HG03159 (cell line): ENCODE measurements around the gene GLOD4.
"Not testable (repeated sequence)": the region's sequence is repeated elsewhere in the genome, so short reads cannot be mapped to it uniquely, and the experiment has no call there.

Source experiments
- ATAC-seq: cut with Tn5 transposase; IDR thresholded peaks from one replicate; pipeline ENCODE4 v1.9.1; 2021; ENCODE audit warnings: mild to moderate bottlenecking, moderate library complexity; ENCODE audit not compliant: unreplicated experiment

The GLOD4 gene

DNA sequence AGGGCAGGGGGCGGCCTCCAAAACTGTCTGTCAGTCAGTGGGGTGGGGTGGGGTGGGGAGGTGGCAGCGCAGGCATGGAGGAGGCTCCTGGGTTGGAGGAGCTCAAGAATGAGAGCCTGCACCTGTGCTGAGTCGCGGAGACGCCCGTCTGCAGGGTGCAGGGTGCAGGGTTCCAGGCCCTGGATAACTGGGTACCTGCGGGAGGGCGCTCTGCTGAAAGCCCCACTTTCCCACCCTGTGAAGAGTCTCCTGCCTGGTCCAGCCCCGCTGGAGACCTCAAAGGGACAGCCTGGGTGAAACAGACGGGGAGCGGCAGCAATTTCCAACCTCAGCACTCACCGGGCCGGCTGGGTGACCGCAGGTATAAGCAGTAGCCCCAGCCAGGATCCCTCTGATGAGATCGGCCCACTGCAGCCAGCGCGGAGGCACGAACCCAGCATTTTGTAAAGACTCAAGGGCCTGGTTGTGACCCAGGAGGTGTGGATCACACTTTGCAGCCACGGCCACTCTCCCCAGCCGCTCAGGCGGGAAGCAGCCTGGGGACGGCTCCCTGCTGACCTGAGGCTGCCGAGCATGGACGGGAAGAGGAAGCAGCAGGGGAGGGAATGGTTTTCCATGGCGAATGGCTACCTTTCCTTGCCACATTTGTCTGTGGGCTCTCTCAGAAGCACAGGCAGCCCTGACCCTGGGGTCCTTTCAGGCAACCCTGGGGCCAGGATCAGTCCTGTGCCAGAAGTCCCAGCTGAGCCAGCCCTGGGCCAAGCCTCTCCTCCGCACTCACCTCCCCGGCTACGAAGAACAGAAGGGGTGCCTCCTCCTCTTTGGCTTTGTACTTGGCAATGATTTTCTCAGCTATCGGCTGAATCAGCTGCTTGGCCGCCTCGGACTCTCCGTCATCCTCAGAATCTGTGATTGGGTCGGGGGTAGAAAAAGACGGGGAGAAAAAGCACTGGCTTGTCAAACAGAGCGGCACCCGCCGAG, 21.1 kb upstream of the GLOD4 start:
- ATAC-seq, result no peak

DNA sequence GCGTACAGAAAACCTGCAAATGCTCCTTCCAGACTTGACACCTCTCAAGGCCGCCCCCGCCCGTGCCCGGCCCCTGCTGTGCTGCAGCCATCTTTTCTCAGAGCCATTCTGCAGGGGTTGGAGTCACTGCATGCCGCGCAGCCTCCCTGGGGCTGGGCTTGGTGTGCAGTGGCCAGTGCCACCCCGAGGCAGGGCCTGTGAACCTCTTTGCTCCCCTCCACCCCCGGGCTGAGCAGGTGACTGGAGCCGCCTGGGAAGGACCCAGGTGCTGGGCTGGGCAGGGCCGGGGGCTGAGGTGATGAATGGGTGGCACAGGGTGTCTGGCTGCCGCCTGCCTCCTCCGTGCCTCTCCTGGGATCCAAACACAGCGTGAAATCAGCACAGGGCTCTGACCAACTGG, 20.4 kb upstream of the GLOD4 start:
- ATAC-seq, result no peak

DNA sequence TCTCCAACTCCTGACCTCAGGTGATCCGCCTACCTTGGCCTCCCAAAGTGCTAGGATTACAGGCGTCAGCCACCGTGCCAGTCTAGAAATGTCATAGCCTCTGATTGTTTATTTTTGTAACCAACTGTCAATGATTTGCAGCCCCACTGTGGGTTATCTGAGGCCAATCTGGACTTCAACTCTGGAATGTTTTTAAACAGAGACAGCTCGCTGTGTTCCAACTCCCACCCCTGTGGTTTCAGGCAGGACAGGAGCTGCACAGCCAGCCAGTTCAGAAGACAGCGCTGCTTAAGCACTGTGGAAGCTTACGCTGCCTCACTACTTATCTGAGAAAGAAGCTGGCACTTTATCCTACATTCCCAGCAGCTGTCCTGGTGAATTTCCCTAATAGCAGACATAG, 19.6 kb upstream of the GLOD4 start:
- no peak for ATAC-seq

DNA sequence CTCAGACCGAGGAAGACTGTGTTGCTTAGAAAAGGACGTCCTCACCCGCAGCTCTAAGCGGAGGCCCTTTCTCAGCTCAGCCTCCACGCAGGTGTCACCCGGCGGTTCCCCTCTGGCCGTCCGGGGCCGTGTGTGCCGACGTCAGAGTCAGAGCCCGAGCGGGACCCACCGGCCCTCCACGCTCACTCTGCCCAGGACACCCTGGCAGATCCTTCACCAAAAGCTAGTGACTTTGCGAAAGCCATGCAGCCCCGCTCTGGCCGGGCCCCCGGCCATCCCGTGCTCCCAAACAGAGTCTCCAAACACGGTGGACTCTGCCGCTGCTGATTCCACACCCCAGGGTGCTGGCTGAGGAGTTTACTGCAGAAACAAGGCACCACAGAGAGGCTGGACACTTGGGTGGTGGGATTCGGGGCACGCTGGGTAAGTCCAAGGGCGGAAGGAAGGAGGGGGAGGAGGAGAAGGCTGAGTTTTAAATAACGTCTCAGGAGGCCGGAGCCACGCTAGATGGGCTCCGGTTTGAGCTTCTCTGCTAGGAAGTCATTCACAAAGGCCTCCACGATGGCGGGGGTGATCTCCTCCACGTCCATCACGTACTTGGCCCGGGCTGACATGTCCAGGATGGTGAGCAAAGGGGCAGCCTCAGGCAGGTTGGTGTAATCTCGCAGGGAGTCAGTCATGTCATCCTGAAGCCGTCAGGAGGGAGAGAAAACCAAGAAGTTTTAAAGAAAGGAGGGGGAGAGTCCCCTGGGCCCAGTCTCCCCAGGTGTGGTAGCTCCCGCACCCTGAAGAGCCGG, 18.6 kb upstream of the GLOD4 start:
- no peak for ATAC-seq

DNA sequence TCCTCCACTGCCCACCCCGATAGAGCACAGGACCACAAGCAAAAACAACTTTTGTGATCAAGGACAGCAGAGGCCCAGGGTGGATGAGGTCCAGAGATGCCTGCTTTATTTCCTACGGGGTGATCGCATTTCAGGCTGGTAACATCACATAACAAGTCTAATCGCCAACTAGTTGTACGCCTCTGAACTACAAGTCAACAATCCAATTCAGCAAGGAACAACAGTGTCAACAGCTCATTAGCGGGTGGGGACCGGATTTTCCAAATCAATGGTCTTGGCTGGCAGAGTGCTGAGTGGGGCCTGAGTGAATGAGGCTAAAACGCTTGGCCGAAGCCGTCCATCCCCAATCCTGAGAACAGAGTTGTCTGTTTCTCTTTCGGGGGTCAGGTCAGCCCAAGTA, 17.2 kb upstream of the GLOD4 start:
- no peak for ATAC-seq

DNA sequence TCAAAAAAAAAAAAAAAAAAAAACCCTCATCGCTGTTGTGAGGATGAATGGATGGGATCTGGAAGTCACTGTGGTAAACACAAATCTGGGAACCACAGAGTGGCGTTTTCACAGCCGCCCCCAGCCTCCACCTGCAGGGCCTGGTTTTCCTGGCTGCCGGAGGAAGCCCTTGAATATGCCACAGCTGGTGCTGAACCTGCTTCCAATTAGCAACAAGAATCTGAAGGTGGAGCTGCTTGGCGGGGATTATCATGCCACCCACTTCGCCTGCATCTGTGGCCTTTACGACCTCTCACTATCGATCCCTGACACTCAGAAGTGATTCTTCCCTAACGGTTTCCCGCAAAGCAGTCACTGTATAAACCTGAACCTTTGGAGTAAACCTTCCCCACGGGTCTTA, 16.2 kb upstream of the GLOD4 start:
- no peak for ATAC-seq

DNA sequence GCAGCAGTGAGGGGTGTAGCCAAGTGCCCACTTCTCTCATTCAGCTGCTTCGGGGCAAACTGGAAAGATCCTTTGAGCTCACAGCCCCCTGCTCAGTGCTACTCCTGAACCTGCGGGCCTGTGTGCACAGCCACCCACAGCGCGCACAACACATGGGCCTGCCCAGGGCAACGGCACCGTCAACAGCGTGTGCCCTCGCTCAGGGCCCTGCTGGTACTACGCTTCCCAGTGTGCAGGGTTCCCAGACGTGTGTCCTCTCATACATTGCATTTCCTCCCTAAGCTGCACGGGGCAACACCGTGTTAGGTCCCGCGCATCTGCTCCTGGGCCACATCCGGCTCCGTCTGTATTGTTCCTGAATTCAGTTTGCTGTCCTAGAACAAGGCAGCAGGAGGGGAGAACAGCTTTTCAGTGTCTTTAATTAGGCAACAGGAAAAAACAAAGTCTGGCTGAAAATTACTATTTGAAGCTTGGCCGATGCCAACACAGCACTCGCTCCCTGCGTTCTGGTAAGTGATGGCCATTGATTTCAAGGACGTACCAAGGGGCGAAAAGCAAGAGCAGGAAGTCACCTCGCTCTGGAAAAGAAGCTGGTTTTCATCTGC, 15.3 kb upstream of the GLOD4 start:
- no peak for ATAC-seq

DNA sequence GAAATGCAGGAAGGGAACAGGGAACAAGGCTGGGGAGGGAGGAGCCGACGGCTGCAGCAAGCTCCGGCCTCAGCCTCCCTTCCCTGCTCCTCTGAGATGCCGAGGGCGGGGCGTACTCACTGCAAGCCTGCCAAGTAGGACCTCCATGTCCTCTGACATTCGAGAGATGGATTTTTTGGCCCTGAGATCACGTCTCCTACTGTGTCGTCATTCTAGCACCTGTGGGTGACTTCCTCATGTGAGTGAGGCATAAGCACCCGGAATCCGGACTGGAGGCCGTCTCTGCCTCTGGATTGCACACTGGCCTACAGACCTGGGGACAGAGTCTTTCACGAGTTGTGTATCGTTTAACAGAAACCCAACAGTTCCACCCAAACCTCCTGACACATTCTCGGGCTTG, 14.5 kb upstream of the GLOD4 start:
- ATAC-seq, result no peak

DNA sequence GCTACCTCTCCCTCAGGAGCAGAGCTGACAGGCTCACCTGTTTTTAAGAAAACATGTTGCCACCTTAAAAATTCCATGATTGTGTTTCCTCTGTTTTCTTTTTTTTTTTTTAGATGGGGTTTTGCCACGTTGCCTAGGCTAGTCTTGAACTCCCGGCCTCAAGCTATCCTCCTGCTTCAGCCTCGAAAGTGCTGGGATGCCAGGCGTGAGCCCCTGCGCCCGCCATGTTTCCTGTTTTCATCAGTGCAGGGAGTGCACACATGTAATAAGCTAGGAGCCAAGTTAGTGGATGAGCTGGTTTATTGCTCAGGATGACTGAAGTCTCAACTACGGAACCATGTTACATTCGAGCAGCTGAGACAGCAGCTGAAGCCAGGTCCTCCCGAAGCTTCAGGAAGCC, 13.6 kb upstream of the GLOD4 start:
- ATAC-seq, result no peak

DNA sequence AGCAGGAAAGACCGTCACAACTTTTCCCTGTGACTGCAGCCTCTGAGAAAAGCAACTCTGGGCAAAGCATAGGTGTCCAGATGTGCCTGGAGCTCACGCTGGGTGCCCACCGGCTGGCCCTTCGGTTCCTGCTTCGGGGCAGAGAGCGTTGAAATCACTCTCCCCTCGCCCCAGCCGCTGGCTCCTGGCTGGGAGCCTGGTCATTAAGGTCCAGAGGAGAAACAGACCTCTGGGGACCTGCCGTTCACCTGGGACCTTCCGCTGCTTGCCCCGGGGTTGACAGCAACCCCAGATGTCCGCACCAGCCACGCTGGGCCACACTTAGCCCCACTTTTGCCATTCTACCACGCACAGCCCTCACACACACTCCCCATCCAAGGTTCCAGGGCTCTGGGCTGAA, 13.2 kb upstream of the GLOD4 start:
- no peak for ATAC-seq

DNA sequence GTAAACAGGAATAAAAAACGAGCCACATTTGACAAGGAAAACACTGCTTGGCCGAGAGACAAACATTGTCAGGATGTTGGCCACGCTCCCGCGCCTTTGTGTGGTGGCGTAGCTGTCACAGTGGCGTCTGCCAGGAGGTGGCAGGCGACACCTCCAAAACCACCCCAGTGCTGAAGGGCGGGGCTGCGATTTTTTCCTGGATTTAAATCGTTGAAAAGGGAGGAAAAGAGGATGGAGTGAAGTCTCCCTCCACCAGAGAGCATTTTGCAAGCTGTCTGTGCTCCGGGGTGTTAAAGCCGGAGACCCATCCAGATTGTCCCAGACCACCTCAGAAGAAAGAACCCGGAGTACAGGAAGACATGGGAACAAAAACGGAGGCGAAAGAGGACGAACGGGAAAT, 12.8 kb upstream of the GLOD4 start:
- ATAC-seq, result no peak

DNA sequence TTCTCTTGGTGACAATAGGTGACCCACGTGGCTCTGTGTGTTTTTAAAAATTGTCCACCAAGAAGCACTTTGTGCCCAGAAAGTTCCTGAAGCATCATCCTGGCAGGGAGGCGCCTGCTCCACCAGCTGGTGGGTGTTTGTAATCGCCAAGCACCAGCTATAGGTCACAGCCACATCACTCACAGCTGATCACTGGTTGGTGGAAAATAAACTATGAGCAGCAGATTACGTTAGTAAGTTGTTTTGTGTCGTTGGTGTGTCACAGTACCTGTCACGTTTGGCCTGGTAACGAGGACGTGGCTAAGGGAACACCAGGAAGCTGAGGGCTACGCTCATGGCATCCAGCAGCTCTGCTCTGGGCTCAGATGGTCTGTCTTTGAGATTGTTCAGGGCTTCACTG, 10.2 kb upstream of the GLOD4 start:
- no peak for ATAC-seq

DNA sequence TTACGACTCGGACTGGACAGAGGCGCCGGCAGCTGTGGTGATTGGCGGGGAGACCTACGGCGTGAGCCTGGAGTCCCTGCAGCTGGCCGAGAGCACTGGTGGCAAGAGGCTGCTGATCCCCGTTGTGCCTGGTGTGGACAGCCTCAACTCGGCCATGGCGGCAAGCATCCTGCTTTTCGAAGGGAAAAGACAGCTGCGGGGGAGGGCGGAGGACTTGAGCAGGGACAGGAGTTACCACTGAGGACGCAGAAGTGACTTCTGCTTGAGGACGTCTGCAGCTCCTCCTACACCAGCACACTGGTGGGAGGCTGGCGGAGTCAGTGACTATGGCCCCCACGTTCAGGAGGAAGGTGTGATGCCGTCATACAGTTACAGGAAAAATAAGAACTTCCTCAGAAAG, 9.7 kb upstream of the GLOD4 start:
- ATAC-seq, result no peak

DNA sequence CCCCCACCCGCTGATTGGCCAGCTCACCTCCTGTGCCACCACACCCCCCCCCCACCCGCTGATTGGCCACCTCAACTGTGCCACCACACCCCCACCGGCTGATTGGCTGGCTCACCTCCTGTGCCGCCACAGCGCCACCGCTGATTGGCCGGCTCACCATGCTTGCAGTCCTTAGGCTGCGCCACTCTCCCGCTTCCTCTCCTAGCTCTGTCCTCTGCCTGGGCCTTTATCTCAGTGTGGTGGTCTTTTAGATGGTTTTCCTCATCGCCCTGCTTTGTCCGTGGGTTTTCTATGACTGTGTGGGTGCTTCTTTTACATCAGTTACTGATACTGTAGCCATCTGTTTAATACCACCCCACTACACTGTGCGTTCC, 8.8 kb upstream of the GLOD4 start:
- not testable (repeated sequence) for ATAC-seq

DNA sequence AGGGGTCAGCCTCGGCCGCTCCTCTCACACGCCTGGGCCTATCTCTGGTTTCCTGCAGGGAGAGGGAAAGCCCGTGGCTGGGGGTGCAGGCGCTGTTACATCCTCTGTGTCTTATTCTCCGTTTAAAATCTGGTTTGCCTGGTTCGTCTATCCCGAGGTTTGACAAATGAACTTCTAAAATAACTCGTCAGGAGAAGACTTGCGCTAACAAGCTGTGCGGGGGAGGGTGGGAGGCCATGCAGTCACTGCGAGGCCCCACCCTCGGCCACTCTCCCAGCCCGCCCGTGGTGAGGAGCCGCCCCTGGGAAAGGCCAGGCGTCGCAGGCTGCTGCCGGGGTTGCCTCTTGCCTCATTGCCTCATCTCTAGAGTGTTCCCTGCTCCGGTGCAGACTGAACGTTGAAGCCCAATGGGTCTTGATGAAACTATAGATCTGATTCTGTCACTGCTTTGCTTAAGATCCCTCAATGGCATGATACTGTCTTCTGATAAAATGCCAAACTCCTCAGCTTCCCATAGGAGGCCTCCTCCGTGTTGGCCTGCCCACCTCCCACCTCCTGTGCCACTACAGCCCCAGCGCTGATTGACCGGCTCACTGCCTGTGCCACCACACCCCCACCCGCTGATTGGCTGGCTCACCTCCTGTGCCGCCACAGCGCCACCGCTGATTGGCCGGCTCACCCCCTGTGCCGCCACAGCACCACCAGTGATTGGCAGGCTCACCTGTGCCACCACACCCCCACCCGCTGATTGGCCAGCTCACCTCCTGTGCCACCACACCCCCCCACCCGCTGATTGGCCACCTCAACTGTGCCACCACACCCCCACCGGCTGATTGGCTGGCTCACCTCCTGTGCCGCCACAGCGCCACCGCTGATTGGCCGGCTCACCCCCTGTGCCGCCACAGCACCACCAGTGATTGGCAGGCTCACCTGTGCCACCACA, 8.1 kb upstream of the GLOD4 start:
- not testable (repeated sequence) for ATAC-seq

DNA sequence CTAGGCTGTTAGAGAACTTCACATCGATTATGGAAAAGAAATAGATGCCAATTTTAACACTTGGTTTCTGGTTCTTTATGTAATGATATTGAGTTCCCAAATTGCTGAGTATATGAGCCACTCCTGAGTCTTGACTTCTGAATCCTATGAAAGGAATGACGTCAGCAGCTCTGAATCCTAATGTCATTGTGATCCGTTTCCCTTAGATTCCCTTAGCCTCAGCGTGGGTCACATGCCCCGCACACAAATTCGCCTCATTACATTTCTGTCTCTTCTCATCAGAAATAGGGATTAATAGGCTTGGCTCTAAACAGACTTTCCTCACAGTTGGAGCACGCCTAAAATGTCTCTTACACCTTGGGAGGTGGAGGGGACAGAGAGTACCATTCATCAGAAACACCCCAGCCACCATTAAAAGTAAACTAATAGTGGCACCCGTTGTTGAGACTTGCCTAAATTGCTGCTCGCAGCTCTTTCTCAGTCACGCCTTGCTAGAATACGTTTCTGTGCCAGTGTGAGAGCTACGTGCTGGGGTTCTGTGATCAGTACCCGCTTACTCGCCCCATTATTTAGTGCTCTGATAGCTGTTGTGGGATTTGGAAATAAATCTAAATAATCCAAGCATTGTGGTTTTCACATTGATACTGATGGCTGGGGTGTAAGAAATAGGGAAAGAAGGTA, 7.2 kb upstream of the GLOD4 start:
- ATAC-seq, result no peak

DNA sequence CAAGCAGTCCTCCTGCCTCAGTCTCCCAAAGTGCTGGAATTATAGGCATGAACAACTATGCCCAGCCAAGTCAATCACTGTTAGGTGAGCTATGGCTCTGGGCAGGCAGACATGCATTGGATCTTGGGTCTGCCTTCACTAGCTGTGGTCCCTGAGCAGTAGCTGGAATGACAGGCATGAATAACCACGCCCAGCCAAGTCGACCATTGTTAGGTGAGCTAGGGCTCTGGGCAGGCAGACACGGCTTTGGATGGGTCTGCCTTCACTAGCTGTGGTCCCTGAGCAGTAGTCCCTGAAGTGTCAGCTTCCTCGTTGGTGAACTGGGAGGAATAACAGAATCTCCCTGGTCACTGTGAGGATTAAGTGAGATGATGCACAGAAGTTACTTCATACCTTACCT, 6.5 kb upstream of the GLOD4 start:
- no peak for ATAC-seq

DNA sequence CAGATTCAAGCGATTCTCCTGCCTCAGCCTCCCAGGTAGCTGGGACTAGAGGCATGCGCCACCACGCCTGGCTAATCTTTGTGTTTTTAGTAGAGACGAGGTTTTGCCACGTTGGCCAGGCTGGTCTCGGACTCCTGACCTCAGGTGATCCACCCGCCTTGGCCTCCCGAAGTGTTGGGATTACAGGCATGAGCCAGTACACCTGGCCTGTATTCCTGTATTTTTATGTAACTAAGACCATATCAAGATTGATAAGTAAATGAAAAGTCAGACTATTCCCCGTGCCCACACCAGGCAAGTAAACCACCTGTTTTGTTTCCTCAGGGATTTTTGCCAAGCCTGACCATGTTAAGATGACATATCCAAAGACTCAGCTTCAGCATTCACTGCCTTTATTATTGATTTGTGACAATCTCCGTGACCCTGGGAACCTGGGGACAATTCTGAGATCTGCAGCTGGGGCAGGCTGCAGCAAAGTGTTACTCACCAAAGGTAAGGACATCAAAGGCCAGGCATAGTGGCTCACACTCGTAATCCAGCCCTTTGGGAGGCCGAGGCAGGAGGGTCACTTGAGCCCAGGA, 5.7 kb upstream of the GLOD4 start:
- ATAC-seq, result no peak

DNA sequence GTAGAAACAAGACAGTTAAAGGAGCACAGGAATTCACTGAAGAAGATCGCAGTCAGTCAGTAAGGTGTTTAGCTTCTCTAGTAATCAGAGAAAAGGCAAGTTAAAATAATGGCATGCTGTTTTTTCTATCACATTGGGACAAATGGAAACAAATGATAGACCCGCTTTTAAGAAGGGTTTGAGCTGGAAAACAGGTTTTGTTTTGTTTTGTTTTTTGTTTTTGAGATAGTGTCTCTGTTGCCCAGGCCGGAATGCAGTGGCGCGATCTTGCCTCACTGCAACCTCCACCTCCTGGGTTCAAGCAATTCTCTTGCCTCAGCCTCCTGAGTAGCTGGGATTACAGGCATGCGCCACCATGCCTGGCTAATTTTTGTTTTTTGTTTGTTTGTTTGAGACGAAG, 3.8 kb upstream of the GLOD4 start:
- not testable (repeated sequence) for ATAC-seq

DNA sequence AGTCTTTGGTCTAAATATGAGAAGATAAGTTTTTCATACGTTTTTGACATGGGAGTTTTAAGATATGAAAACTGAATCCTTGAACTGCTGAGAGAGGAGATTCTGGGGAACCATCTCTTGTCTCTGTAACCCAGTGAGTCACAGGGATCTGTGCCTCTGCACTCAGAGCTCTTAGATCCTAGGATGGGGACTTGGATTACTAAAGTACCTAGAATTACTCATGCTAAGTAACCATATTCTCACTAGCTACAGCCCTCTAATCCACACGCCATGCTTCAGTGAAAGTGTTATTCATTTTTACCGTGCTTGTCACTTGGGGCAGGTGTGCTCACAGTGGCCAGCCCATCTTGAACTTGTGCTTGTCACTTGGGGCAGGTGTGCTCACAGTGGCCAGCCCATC, 2.1 kb upstream of the GLOD4 start:
- no peak for ATAC-seq
